Measurements from ENCODE around the gene NOTUM. TPM values are rescaled to one million over a fixed set of nuclear protein-coding genes. Genes with fewer than 3 reads are reported as not detected.

The NOTUM gene
- total RNA-seq, 3 donors from 2014 or later: 0.13 TPM; not detected in 2

GRCh38 chr17:81944858-81945257 is 16.1 kb downstream of the NOTUM start:
- Histone ChIP-seq H3K4me1 (ENCODE audit: low read depth) (peaks cover 4% of the 10 kb centered on the region), H3K36me3 (ENCODE audit: low read depth) (no peaks in the 10 kb centered on the region), H3K9me3 (no peaks in the 10 kb centered on the region), H3K4me3 (no peak overlapping the region)
- DNase-seq (no peak), ATAC-seq (no peak)
- TF ChIP-seq CTCF (IDR thresholded peaks at IDR 0.05): no peak
- intact Hi-C loops (cut with DNase I, micrococcal nuclease): no loop called here

DNA sequence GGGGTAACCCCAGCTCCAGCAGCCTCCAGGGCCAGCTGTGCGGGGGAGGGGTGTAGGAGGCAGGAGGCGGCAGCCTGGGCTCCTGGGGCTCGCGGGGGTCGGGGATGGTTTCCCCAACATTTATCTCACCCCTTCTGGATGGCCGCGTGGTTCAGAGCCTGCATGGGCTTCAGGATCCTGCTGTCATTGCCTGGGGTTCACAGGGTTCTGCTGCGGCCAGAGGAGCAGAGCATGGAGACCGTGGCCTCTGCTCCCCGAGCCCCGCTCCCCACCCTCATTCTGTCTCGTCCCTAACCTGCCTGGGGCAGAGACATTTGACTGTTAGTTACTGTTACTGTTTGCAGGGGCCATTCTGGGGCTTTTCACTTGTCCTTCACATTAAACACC is 18.8 kb downstream of the NOTUM start:
- no peak for DNase-seq
- intact Hi-C loops (cut with DNase I, micrococcal nuclease): no loop called here
- no peak for TF ChIP-seq CTCF (IDR thresholded peaks at IDR 0.05)
- H3K9me3 ChIP-seq: no peaks in the 10 kb centered on the region
- no peak overlapping the region for H3K4me3 ChIP-seq
- H3K36me3 ChIP-seq (ENCODE audit: low read depth): no peaks in the 10 kb centered on the region
- H3K4me1 ChIP-seq (ENCODE audit: low read depth): peaks cover 7% of the 10 kb centered on the region
- ATAC-seq: no peak

DNA sequence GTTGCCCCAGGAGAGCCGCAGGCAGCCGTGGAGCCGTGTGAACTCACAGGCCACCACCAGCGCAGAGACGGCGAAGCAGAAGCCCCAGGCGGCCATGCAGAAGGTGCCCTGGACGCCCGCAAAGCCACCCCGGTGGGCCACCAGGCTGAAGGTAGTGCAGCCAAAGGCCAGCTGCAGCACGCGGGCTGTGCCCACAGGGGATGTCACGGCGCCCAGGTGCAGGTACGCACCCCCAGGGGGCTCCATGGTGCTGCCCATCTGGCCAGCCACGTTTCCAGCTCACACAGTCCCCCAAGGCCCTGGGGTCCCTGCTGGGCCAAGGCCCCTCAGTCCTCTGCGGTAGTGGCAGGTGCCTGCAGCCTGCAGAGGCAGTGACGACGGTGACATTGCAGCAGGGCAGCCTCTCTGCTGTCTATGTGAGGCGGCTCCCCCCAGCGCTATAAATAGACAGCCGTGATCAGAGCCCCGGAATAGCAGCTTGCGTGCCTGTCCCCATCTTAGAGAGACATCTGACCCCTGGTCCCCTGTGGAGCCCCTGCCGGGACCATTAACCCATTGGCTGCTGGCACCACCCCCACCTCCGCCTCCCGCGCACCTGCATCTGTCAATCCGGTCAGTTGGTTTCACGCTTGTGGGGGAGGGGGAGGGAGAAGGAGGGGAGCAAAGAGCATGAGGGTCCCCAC is 19.4 kb downstream of the NOTUM start:
- Histone ChIP-seq H3K36me3 (ENCODE audit: low read depth) (no peaks in the 10 kb centered on the region), H3K4me3 (no peak overlapping the region), H3K4me1 (ENCODE audit: low read depth) (peaks cover 10% of the 10 kb centered on the region), H3K9me3 (no peaks in the 10 kb centered on the region)
- intact Hi-C loops (cut with DNase I, micrococcal nuclease): no loop called here
- no peak for DNase-seq
- ATAC-seq: no peak
- TF ChIP-seq CTCF (IDR thresholded peaks at IDR 0.05): no peak

DNA sequence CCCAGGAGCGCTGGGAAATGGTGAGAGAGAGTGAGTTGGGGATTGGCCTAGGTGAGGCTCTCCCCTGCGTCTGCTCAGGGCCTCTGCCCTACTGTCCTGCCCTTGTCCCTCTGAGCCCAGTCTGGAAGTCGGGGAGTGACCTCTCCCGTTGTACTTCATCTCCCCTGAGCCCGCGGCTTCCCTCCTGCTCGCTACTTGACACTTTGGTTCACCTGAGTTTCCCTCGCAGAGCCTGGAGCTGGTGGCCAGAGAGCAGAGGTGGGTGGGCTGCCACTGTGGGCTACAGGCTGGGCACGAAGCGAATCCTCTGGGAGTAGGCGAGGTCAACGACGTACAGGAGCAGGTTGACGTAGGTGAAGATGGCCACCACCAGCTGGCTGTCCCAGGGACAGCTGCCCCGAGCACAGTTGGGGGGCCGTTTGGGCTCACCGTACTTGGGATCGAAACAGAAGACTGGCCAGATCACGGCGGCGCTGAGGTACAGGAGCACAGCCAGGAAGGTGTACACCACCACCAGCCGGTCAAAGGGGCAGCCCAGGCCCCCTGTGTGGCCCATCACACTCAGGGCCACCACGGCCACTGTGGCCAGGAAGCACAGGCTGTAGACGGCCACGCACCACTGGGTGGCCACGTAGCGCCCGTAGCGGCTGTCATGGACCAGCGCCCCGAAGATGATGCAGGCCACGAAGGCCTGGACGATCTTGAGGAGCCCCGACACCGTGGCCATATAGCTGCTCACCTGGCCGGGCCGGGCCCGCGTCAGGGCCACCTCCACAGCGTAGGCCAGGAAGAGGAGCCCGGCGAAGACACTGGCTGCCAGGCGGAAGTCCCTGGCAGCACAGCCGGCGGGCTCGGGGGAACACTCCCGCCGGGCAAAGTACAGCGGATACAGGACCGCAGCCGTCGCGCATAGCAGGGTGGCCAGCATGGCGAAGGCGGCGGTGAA is 20.2 kb downstream of the NOTUM start:
- H3K4me1 ChIP-seq (ENCODE audit: low read depth): peaks cover 12% of the 10 kb centered on the region
- DNase-seq (peak in 1 of 3 donors; percentile 54), ATAC-seq (no peak)

GRCh38 chr17:81939881-81940385 is 21.1 kb downstream of the NOTUM start:
- DNase-seq (peak in 2 of 3 donors; percentile 32 to 61), ATAC-seq (no peak)
- Histone ChIP-seq H3K4me1 (ENCODE audit: low read depth) (peaks cover 12% of the 10 kb centered on the region), H3K36me3 (ENCODE audit: low read depth) (no peaks in the 10 kb centered on the region), H3K4me3 (no peak overlapping the region), H3K9me3 (no peaks in the 10 kb centered on the region)
- intact Hi-C loops (cut with DNase I, micrococcal nuclease): no loop called here
- TF ChIP-seq CTCF (IDR thresholded peaks at IDR 0.05): no peak

More for the DNA sequence above, 20.2 kb downstream of the NOTUM start:
- no peak for TF ChIP-seq CTCF (IDR thresholded peaks at IDR 0.05)
- Histone ChIP-seq H3K9me3 (no peaks in the 10 kb centered on the region), H3K4me3 (no peak overlapping the region), H3K36me3 (ENCODE audit: low read depth) (no peaks in the 10 kb centered on the region)
- intact Hi-C loops (cut with DNase I, micrococcal nuclease): no loop called here
